Spleen (tissue), 13 donors: ENCODE results near the gene MEX3D. TPM values are rescaled to one million over a fixed set of nuclear protein-coding genes. Genes with fewer than 3 reads are reported as not detected.
A peak's percentile ranks its signal among the peaks of the same experiment; 100 is the strongest.

ENCODE experiments used
- DNase-seq: peaks from one replicate; pipeline ENCODE4 v3.0.0-alpha.2; 2020
- H3K27ac ChIP-seq, 8 donors: fragments of 200-600 bp; sonication (generic) in 7 of 8; 1 replicate in 4 of 8; 2 replicates in 4 of 8; pipeline versions ENCODE4 v1.5.0 to v1.8.0; 2016 to 2021; ENCODE audit warnings: inconsistent platforms in 4 of 8, mild to moderate bottlenecking in 4 of 8, moderate library complexity in 1 of 8
- H3K27me3 ChIP-seq, 7 donors: fragments of 200-600 bp; sonication (generic) in 6 of 7; replicated peaks in 1 of 7; 1 replicate in 4 of 7; 2 replicates in 3 of 7; pipeline versions ENCODE4 v1.5.0 to v1.8.0; 2016 to 2021; ENCODE audit warnings: inconsistent platforms in 3 of 7, mild to moderate bottlenecking in 1 of 7
- H3K36me3 ChIP-seq, 6 donors: fragments of 200-600 bp; sonication (generic) in 5 of 6; 1 replicate in 4 of 6; 2 replicates in 2 of 6; pipeline versions ENCODE4 v1.5.0 to v1.8.0; 2016 to 2021; ENCODE audit warnings: inconsistent platforms in 2 of 6
- H3K4me1 ChIP-seq, 6 donors: fragments of 200-600 bp; sonication (generic) in 5 of 6; 1 replicate in 3 of 6; 2 replicates in 3 of 6; pipeline versions ENCODE4 v1.5.0 to v1.8.0; 2016 to 2021; ENCODE audit warnings: inconsistent platforms in 3 of 6
- H3K4me3 ChIP-seq, 8 donors: fragments of 200-600 bp; sonication (generic) in 7 of 8; 1 replicate in 4 of 8; 2 replicates in 4 of 8; pipeline versions ENCODE4 v1.5.0 to v1.8.0; 2016 to 2021; ENCODE audit warnings: inconsistent platforms in 4 of 8, mild to moderate bottlenecking in 4 of 8, moderate library complexity in 2 of 8
- H3K9me3 ChIP-seq, 8 donors: fragments of 200-600 bp; sonication (generic) in 7 of 8; 1 replicate in 4 of 8; 2 replicates in 4 of 8; pipeline versions ENCODE4 v1.5.0 to v1.8.0; 2016 to 2021; ENCODE audit warnings: inconsistent platforms in 4 of 8
- POLR2A ChIP-seq, 3 donors: fragments of 450-650 bp; IDR thresholded peaks; one replicate each; pipeline ENCODE4 v1.5.1; 2017; ENCODE audit warnings: antibody characterized with exemption in 3 of 3, mild to moderate bottlenecking in 1 of 3
- POLR2AphosphoS5 ChIP-seq, 3 donors: sonication (generic); formaldehyde crosslinking; IDR thresholded peaks; one replicate each; pipeline ENCODE4 v1.5.1; 2017; ENCODE audit warnings: antibody characterized with exemption in 3 of 3
- WGBS, 5 donors: extraction: QIAGEN DNeasy Blood & Tissue Kit in 3 of 5; methylation state at CpG; one replicate each; pipeline versions ENCODE4 v1.1.5 to v1.1.7; 2013 to 2018; 5-methylcytosine and 5-hydroxymethylcytosine counted together
- intact Hi-C: fragments of 100-400 bp; cut with DNase I; formaldehyde crosslinking; loops from one replicate; pipeline ENCODE4 v1.15.0; 2023; ENCODE audit warnings: low total_unique reads
- long read RNA-seq, 2 donors: transcript quantifications; one replicate each; lab custom pipeline, GENCODE V29; 2026
- polyA plus RNA-seq, 3 donors: library from polyadenylated mRNA; stranded (reverse); fragments of 200-250 nt; gene quantifications; one replicate each; pipeline ENCODE4 v1.2.1, GENCODE V29; 2013
- total RNA-seq, 7 donors: library from RNA; depleted of rRNA in 3 of 7; stranded (reverse); fragments of >200 nt in 3 of 7; fragmentation: NEBNext Ultra II Directional in 4 of 7; extraction: Animal tissue kit (Norgen Biotek cat#: 25700) in 4 of 7; gene quantifications; one replicate each; pipeline versions ENCODE4 v1.1.0 to v1.2.1, GENCODE V29; 2016 to 2021
- TF ChIP-seq, protein P1 (sequence below), 11 experiments: fragments of 200-600 bp in 7 of 11; fragments of 450-650 bp in 4 of 11; sonication (generic) in 4 of 11; IDR thresholded peaks in 8 of 11; conservative IDR thresholded peaks in 3 of 11; 1 replicate in 7 of 11; 2 replicates in 4 of 11; pipeline versions ENCODE4 v1.4.0 to v1.8.0; 2016 to 2021; ENCODE audit warnings: antibody characterized with exemption in 11 of 11, inconsistent platforms in 4 of 11, mild to moderate bottlenecking in 1 of 11
- donor health status: healthy with polysubstance abuse.
- donor health status: DM: no; HTN: no; CAD: no; lungs with moderate emphysema.
- donor health status: DM: no; HTN: no; CAD: no.
- donor health status: Bipolar disorder and iron deficiency.
- donor health status: healthy.
- donor health status: DM: no; HTN: no; CAD: no.
- donor health status: DM: yes; HTN: yes; CAD: no.

MEX3D gene
- 10 to 100 TPM in 1 of 7 donors, 1 to 10 TPM in 6; 5.4 to 11.7 (median 6.7) TPM for total RNA-seq
- polyA plus RNA-seq: 1 to 10 TPM in 2 of 3 donors, under 1 TPM in 1; 0.87 to 2.7 (median 2.0) TPM
- long read RNA-seq, donor 1, transcript MEX3D-201 (2 exons, 2,850 nt): major isoform, 6 of 9 reads
- long read RNA-seq, donor 1, partial matches to known transcripts: 0 of 9 reads
- long read RNA-seq, donor 1, other reads (novel, unspliced or antisense): 0 of 9 reads
- long read RNA-seq, donor 2, partial matches to known transcripts: 0 of 1 reads
- long read RNA-seq, donor 2, other reads (novel, unspliced or antisense): 0 of 1 reads

DNA sequence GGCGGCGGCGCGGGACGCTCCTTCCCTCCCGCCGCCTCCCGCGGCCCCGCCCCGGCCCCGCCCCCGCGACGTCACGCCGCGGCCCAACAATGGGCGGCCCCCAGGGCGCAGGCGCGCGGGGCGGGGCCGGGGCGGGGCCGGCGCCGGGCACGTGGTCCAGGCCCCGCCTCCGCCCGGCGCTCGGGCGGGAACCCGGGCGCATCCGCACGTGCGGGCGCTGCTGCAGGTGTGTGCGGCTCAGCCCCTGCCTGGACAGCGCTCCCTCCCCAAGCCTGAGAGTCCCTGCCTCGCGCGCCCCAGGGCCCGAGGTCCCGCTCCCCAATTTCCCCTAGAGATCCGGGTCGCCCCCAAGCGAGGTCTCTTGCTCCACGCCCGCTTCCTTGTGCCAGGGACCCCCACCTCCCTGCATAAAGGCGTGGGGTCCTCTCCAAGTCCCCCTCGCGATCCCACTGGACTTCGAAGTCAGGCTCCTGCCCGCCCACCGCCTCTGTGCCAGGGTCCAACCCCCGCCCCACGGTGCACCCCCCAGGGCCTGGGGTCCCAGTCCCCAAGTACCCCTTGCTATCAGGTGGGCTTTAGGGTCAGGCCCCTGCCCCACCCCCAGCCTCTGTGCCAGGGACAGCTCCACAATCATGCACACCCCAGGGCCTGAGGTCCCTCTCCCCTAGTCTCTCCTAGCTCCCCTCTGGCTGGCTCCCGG lies at the start of gene MEX3D:
Gene MEX3D (minus strand): TSS at position 6 of the 700 bp plus-strand sequence. CDS start 267 bp downstream, outside the sequence.
- TF ChIP-seq, protein P1, sequence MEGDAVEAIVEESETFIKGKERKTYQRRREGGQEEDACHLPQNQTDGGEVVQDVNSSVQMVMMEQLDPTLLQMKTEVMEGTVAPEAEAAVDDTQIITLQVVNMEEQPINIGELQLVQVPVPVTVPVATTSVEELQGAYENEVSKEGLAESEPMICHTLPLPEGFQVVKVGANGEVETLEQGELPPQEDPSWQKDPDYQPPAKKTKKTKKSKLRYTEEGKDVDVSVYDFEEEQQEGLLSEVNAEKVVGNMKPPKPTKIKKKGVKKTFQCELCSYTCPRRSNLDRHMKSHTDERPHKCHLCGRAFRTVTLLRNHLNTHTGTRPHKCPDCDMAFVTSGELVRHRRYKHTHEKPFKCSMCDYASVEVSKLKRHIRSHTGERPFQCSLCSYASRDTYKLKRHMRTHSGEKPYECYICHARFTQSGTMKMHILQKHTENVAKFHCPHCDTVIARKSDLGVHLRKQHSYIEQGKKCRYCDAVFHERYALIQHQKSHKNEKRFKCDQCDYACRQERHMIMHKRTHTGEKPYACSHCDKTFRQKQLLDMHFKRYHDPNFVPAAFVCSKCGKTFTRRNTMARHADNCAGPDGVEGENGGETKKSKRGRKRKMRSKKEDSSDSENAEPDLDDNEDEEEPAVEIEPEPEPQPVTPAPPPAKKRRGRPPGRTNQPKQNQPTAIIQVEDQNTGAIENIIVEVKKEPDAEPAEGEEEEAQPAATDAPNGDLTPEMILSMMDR (IDR thresholded peaks at IDR 0.05 in 8 of 11, conservative IDR thresholded peaks at IDR 0.05 in 3 of 11): no peak
- TF ChIP-seq POLR2A (IDR thresholded peaks at IDR 0.05) (no peak), POLR2AphosphoS5 (IDR thresholded peaks at IDR 0.05) (no peak)
- DNase-seq: peak; percentile 93
- Histone ChIP-seq H3K4me1 (peaks cover 0 to 28% (median 19%) of the 10 kb centered on the region in 6 donors), H3K4me3 (peak within 1 kb of the TSS; percentile 3 to 75 (median 44)), H3K27ac (peak within 1 kb of the TSS in 6 of 8 donors; percentile 38 to 75 (median 62)), H3K27me3 (peaks cover 0 to 34% (median 10%) of the 10 kb centered on the region in 7 donors), H3K36me3 (no peaks in the 10 kb centered on the region), H3K9me3 (no peaks in the 10 kb centered on the region)
- 9 to 28% (median 15%) methylated on average over 16 to 63 of the region's 63 CpGs for WGBS, 5 donors
- intact Hi-C loops: no loop called here

DNA sequence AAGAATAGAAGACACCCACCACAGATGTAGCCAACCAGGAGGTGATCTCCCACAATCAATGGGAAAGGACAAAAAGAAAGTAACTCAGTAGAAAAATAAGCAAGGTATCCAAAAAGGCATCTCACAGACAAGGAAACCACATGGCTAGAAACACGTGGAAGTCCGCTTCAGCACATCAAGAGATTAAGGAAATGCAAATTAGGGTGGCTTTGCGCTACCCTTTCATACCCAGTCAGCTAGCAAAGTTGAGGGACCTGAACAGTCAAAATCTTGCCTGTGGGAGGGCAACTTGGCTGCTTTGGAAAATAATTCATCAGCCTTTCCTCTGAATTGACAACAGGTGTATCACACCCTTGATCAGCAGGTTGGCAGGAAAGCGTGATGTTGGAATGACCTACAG lies 48.8 kb upstream of the MEX3D start:
- intact Hi-C loops: no loop called here
- Histone ChIP-seq H3K4me3 (no peak overlapping the region), H3K27me3 (no peaks in the 10 kb centered on the region), H3K36me3 (peaks cover 0 to 100% (median 79%) of the 10 kb centered on the region in 6 donors), H3K9me3 (no peaks in the 10 kb centered on the region), H3K4me1 (peaks cover 0 to 31% (median 13%) of the 10 kb centered on the region in 6 donors), H3K27ac (peak overlapping the region in 1 of 8 donors; percentile 5)
- DNase-seq: no peak
- WGBS, 5 donors: 48 to 60% (median 55%) methylated on average over 4 of the region's 4 CpGs
- TF ChIP-seq, protein P1 (IDR thresholded peaks at IDR 0.05 in 8 of 11, conservative IDR thresholded peaks at IDR 0.05 in 3 of 11): no peak
- TF ChIP-seq POLR2AphosphoS5 (IDR thresholded peaks at IDR 0.05): no peak
- TF ChIP-seq POLR2A (IDR thresholded peaks at IDR 0.05): no peak

DNA sequence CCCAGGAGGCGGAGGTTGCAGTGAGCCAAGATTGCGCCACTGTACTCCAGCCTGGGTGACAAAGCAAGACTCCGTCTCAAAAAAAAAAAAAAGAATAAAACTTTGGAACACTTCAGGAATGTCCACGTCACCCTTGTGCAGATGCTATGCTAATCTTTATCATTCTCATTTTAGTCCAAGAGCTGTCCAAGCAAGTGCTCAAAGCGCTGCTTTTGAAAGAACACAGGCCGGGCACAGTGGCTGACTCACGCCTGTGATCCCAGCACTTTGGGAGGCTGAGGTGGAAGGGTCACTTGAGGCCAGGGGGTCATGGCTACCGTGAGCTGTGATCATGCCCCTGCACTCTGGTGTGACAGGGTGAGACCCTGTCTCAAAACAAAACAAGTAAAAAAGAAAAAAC lies 48.3 kb upstream of the MEX3D start:
- no peak overlapping the region for H3K4me3 ChIP-seq
- H3K27me3 ChIP-seq: no peaks in the 10 kb centered on the region
- H3K9me3 ChIP-seq: no peaks in the 10 kb centered on the region
- peaks cover 0 to 31% (median 13%) of the 10 kb centered on the region in 6 donors for H3K4me1 ChIP-seq
- no peak overlapping the region for H3K27ac ChIP-seq
- WGBS, 5 donors: 84 to 89% (median 86%) methylated on average over 8 of the region's 8 CpGs
- peaks cover 0 to 100% (median 81%) of the 10 kb centered on the region in 6 donors for H3K36me3 ChIP-seq
- no peak for DNase-seq
- TF ChIP-seq POLR2A (IDR thresholded peaks at IDR 0.05) (no peak), POLR2AphosphoS5 (IDR thresholded peaks at IDR 0.05) (no peak)
- TF ChIP-seq, protein P1 (IDR thresholded peaks at IDR 0.05 in 8 of 11, conservative IDR thresholded peaks at IDR 0.05 in 3 of 11): no peak
- intact Hi-C loops: no loop called here
